HepG2 (cell line): ENCODE results near the gene PTCD3. TPM values are rescaled to one million over a fixed set of nuclear protein-coding genes. Genes with fewer than 3 reads are reported as not detected.

Experiments used
- ELF4 ChIP-seq: sonication (generic); formaldehyde crosslinking; IDR thresholded peaks from 2 replicates; pipeline ENCODE4 v1.5.0; 2020; ENCODE audit warnings: missing genetic modification reagents, mild to moderate bottlenecking, moderate library complexity, borderline replicate concordance
- GABPA ChIP-seq, 2 experiments: IDR thresholded peaks; 2 replicates each; pipeline ENCODE4 v1.6.1; 2011 to 2016; ENCODE audit warnings: low read depth in 2 of 2, low read length in 1 of 2, missing biosample characterization in 1 of 2, missing genetic modification characterization in 1 of 2
- MAFF ChIP-seq: IDR thresholded peaks from 2 replicates; pipeline ENCODE4 v1.6.1; 2011; ENCODE audit warnings: low read depth, low read length, improper control_type of control experiment
- POGZ ChIP-seq: sonication (generic); formaldehyde crosslinking; IDR thresholded peaks from 2 replicates; pipeline ENCODE4 v1.4.0; 2020; ENCODE audit warnings: mild to moderate bottlenecking, missing genetic modification reagents
- SRY ChIP-seq: sonication (generic); formaldehyde crosslinking; IDR thresholded peaks from 2 replicates; pipeline ENCODE4 v1.8.0; 2022; ENCODE audit warnings: mild to moderate bottlenecking, missing genetic modification reagents
- TCF7 ChIP-seq: sonication (generic); IDR thresholded peaks from 2 replicates; pipeline ENCODE4 v1.6.1; 2016; ENCODE audit warnings: antibody characterized with exemption, low read depth
- THYN1 ChIP-seq: sonication (generic); formaldehyde crosslinking; IDR thresholded peaks from 2 replicates; pipeline ENCODE4 v1.8.1; 2023; ENCODE audit warnings: low read depth, mild to moderate bottlenecking, moderate library complexity, missing genetic modification reagents, borderline replicate concordance
- ZFP36 ChIP-seq: fragments of 150-350 bp; IDR thresholded peaks from 2 replicates; pipeline ENCODE4 v1.6.1; 2018; ENCODE audit warnings: borderline replicate concordance, low read length, low read depth; ENCODE audit not compliant: partially characterized antibody
- ZFP82 ChIP-seq: sonication (generic); formaldehyde crosslinking; IDR thresholded peaks from 2 replicates; pipeline ENCODE4 v1.5.1; 2020; ENCODE audit warnings: mild to moderate bottlenecking, missing genetic modification reagents, borderline replicate concordance
- ZMYM4 ChIP-seq: sonication (generic); formaldehyde crosslinking; IDR thresholded peaks from 2 replicates; pipeline ENCODE4 v1.8.1; 2023; ENCODE audit warnings: mild to moderate bottlenecking, missing genetic modification reagents
- ZNF441 ChIP-seq: sonication (generic); formaldehyde crosslinking; IDR thresholded peaks from 2 replicates; pipeline ENCODE4 v1.7.0; 2021; ENCODE audit warnings: missing genetic modification reagents, borderline replicate concordance
- ZNF619 ChIP-seq: sonication (generic); formaldehyde crosslinking; IDR thresholded peaks from 2 replicates; pipeline ENCODE4 v1.4.0; 2020; ENCODE audit warnings: mild to moderate bottlenecking, missing genetic modification reagents
- ZNF777 ChIP-seq: sonication (generic); formaldehyde crosslinking; IDR thresholded peaks from 2 replicates; pipeline ENCODE4 v1.4.0; 2020; ENCODE audit warnings: missing genetic modification reagents
- ZSCAN20 ChIP-seq: sonication (generic); formaldehyde crosslinking; IDR thresholded peaks from 2 replicates; pipeline ENCODE4 v1.4.0; 2020; ENCODE audit warnings: missing genetic modification reagents, mild to moderate bottlenecking, borderline replicate concordance
- ZSCAN29 ChIP-seq: sonication (generic); formaldehyde crosslinking; conservative IDR thresholded peaks from 2 replicates; pipeline ENCODE4 v1.4.0; 2020; ENCODE audit warnings: mild to moderate bottlenecking, missing genetic modification reagents
- polyA plus RNA-seq, 8 experiments: library from polyadenylated mRNA; depleted of rRNA in 3 of 8; stranded (reverse) in 7 of 8; unstranded in 1 of 8; fragments of >200 nt; fragmentation: Illumina TruSeq in 4 of 8; extraction: Trizol in 4 of 8; gene quantifications; 2 replicates each; pipeline versions ENCODE4 v1.2.1 to v1.2.3, GENCODE V29; 2011 to 2016; ENCODE audit warnings: low read depth in 4 of 8, missing spikeins in 1 of 8, mixed read lengths in 1 of 8; ENCODE audit not compliant: insufficient read depth in 1 of 8
- total RNA-seq, 5 experiments: library from RNA; depleted of rRNA; stranded (reverse); fragments of >200 nt; fragmentation: Illumina TruSeq; extraction: Trizol; gene quantifications; 2 replicates each; pipeline ENCODE4 v1.2.3, GENCODE V29; 2016; ENCODE audit warnings: low read depth in 1 of 5
- TF ChIP-seq, protein P1 (sequence below): sonication (generic); formaldehyde crosslinking; IDR thresholded peaks from 2 replicates; pipeline ENCODE4 v1.5.1; 2020; ENCODE audit warnings: missing genetic modification reagents, mild to moderate bottlenecking, borderline replicate concordance
- TF ChIP-seq, protein P2 (sequence below): IDR thresholded peaks from 2 replicates; pipeline ENCODE4 v1.6.1; 2012; ENCODE audit warnings: low read depth, low read length, improper control_type of control experiment
- TF ChIP-seq, protein P3 (sequence below): sonication (generic); formaldehyde crosslinking; conservative IDR thresholded peaks from 2 replicates; pipeline ENCODE4 v1.8.1; 2023; ENCODE audit warnings: missing genetic modification reagents
- TF ChIP-seq, protein P4 (sequence below): IDR thresholded peaks from 2 replicates; pipeline ENCODE4 v1.6.1; 2016; ENCODE audit warnings: missing genetic modification reagents, missing compliant biosample characterization
- TF ChIP-seq, protein P5 (sequence below): sonication (generic); formaldehyde crosslinking; IDR thresholded peaks from 2 replicates; pipeline ENCODE4 v1.8.1; 2023; ENCODE audit warnings: missing genetic modification reagents, mild to moderate bottlenecking, borderline replicate concordance
- TF ChIP-seq, protein P6 (sequence below): sonication (generic); formaldehyde crosslinking; IDR thresholded peaks from 2 replicates; pipeline ENCODE4 v1.4.0; 2020; ENCODE audit warnings: mild to moderate bottlenecking, missing genetic modification reagents

The PTCD3 gene
- total and polyA plus RNA-seq, 2 of the 13 experiments (the other 11 are each of a cell fraction or from before 2014, with no cell fraction given): 124 to 309 TPM

DNA sequence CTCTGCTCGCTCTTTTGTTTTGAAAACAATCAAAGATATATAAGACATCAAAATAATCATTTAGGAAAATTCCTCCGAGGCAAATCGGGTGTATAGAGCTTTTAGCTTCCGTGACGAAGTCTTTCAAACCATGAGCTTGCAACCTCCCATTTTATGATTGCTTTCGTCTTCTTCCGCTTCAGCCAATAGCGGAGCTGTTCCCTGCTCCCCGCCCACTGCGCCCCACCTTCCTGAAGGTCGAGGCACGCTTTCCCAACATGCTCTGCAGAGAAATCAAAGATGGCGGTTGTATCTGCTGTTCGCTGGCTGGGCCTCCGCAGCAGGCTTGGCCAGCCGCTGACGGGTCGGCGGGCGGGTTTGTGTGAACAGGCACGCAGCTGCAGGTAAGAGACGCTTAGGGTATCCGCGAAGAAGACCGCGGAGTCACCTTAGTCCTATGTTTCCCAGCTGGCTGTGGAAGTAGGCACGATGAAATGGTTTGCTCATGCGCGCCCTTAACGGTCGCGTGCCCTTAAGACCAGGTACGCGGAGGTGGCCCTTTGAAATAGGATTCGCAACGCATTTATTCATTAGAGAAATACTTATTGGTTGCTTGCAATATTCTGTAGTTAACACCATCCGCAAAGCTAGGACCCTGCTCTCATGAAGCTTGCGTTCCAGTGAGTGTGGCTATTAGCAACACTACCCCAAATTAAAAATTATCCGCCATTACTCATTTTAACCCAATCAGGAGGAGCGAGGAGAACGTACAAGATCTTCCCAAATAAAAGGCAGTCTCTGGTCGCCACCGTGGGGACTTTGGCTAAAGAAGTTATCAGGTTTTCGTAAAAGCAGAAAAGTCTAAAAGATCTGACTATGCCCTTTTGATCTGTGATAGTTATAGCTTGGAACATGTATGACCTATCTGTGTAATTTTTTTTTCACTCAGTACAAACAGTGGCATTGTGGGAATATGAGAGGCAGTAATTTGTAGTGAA, at the start of gene PTCD3 (continued):
- TF ChIP-seq, protein P1, sequence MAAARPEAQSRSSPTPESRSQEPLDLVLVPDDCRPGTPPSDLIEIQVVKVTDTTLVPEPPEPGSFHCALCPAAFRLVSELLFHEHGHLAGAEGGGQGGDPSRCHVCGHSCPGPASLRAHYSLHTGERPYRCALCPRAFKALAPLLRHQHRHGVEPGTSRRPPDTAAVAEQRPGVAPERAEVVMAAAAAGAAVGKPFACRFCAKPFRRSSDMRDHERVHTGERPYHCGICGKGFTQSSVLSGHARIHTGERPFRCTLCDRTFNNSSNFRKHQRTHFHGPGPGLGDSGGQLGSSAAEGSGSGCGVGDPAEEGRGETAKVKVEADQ: no peak; the same call in 1 of the 2 replicates
- TF ChIP-seq ZSCAN20 (CRISPR knock-in tag) (0 out of 2 replicates have a peak, but pooled peaks have one; percentile 59), ELF4 (CRISPR knock-in tag) (peak; percentile 97), ZNF777 (CRISPR knock-in tag) (no peak), ZMYM4 (peak; percentile 83; the same call in 1 of the 2 replicates), ZNF619 (no peak; the same call in 1 of the 2 replicates), THYN1 (CRISPR knock-in tag) (peak; percentile 7; the same call in 1 of the 2 replicates), MAFF (no peak), TCF7 (no peak), GABPA (IDR thresholded peaks at IDR 0.05; ENCODE audit: low read depth, low read length) (peak; percentile 4; the same call in 1 of the 2 replicates), GABPA (CRISPR knock-in tag; IDR thresholded peaks at IDR 0.05; ENCODE audit: low read depth) (peak; percentile 72), ZNF441 (CRISPR knock-in tag) (0 out of 2 replicates have a peak, but pooled peaks have one; percentile 14), ZFP82 (CRISPR knock-in tag) (no peak), ZSCAN29 (CRISPR knock-in tag) (no peak), SRY (CRISPR knock-in tag) (peak; percentile 97), POGZ (CRISPR knock-in tag) (no peak), ZFP36 (peak; percentile 26)
- TF ChIP-seq, protein P2, sequence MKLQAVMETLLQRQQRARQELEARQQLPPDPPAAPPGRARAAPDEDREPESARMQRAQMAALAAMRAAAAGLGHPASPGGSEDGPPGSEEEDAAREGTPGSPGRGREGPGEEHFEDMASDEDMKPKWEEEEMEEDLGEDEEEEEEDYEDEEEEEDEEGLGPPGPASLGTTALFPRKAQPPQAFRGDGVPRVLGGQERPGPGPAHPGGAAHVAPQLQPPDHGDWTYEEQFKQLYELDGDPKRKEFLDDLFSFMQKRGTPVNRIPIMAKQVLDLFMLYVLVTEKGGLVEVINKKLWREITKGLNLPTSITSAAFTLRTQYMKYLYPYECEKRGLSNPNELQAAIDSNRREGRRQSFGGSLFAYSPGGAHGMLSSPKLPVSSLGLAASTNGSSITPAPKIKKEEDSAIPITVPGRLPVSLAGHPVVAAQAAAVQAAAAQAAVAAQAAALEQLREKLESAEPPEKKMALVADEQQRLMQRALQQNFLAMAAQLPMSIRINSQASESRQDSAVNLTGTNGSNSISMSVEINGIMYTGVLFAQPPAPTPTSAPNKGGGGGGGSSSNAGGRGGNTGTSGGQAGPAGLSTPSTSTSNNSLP: no peak; the same call in 1 of the 2 replicates
- TF ChIP-seq, protein P3, sequence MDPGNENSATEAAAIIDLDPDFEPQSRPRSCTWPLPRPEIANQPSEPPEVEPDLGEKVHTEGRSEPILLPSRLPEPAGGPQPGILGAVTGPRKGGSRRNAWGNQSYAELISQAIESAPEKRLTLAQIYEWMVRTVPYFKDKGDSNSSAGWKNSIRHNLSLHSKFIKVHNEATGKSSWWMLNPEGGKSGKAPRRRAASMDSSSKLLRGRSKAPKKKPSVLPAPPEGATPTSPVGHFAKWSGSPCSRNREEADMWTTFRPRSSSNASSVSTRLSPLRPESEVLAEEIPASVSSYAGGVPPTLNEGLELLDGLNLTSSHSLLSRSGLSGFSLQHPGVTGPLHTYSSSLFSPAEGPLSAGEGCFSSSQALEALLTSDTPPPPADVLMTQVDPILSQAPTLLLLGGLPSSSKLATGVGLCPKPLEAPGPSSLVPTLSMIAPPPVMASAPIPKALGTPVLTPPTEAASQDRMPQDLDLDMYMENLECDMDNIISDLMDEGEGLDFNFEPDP: no peak
- TF ChIP-seq, protein P4, sequence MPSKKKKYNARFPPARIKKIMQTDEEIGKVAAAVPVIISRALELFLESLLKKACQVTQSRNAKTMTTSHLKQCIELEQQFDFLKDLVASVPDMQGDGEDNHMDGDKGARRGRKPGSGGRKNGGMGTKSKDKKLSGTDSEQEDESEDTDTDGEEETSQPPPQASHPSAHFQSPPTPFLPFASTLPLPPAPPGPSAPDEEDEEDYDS (CRISPR knock-in tag): peak; percentile 98
- TF ChIP-seq, protein P5, sequence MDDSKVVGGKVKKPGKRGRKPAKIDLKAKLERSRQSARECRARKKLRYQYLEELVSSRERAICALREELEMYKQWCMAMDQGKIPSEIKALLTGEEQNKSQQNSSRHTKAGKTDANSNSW (CRISPR knock-in tag): peak; percentile 94
- TF ChIP-seq, protein P6, sequence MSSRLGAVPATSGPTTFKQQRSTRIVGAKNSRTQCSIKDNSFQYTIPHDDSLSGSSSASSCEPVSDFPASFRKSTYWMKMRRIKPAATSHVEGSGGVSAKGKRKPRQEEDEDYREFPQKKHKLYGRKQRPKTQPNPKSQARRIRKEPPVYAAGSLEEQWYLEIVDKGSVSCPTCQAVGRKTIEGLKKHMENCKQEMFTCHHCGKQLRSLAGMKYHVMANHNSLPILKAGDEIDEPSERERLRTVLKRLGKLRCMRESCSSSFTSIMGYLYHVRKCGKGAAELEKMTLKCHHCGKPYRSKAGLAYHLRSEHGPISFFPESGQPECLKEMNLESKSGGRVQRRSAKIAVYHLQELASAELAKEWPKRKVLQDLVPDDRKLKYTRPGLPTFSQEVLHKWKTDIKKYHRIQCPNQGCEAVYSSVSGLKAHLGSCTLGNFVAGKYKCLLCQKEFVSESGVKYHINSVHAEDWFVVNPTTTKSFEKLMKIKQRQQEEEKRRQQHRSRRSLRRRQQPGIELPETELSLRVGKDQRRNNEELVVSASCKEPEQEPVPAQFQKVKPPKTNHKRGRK (CRISPR knock-in tag): no peak
